Mesothelial cell of epicardium (in vitro differentiated cells): ENCODE results near the gene DVL1. TPM values are rescaled to one million over a fixed set of nuclear protein-coding genes. Genes with fewer than 3 reads are reported as not detected.

Source experiments
- DNase-seq, 2 experiments: peaks; one replicate each; pipeline ENCODE4 v3.0.0; 2021; ENCODE audit warnings: low spot score in 2 of 2; ENCODE audit not compliant: unreplicated experiment in 2 of 2
- H3K27ac Mint-ChIP-seq: 2 replicates; pipeline ENCODE4 v1.8.0; 2021; ENCODE audit warnings: mixed read lengths
- H3K27me3 Mint-ChIP-seq: 2 replicates; pipeline ENCODE4 v1.8.0; 2021; ENCODE audit warnings: low read depth, mixed read lengths
- H3K36me3 Mint-ChIP-seq: 2 replicates; pipeline ENCODE4 v1.8.0; 2021; ENCODE audit warnings: mixed read lengths
- H3K4me1 Mint-ChIP-seq: 2 replicates; pipeline ENCODE4 v1.8.0; 2021; ENCODE audit warnings: mixed read lengths
- H3K4me3 Mint-ChIP-seq: 2 replicates; pipeline ENCODE4 v1.8.0; 2021; ENCODE audit warnings: mild to moderate bottlenecking, moderate library complexity, mixed read lengths
- H3K9me3 Mint-ChIP-seq: 2 replicates; pipeline ENCODE4 v1.8.0; 2021; ENCODE audit warnings: mixed read lengths
- total RNA-seq: library from RNA; stranded (reverse); gene quantifications from 3 replicates; pipeline ENCODE4 v1.2.1, GENCODE V29; 2021
- TF ChIP-seq, protein P1 (sequence below): fragments of 200-600 bp; sonication (generic); IDR thresholded peaks from one replicate; pipeline ENCODE4 v1.5.0; 2021; ENCODE audit warnings: antibody characterized with exemption; ENCODE audit not compliant: unreplicated experiment

Gene DVL1
- total RNA-seq, 1 donor from 2014 or later, result 54.5 TPM

DNA sequence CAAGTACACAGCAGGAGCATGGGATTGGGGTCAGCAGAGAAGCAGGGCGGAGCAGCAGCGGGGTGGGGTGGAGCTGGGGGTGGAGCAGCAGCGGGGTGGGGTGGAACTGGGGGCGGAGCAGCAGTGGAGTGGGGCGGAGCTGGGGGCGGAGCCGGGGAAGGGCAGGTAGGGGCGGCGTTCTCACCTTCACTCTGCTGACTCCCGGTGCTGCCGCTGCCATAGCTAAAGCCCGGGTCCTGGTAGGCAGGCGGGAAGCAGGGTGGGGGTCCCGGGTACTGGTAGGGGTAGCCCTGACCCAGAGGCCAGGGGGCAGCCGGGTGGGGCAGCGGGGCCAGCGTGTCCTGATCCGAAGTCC lies 11.4 kb downstream of the DVL1 start:
- no peaks in the 10 kb centered on the region for H3K9me3 Mint-ChIP-seq

DNA sequence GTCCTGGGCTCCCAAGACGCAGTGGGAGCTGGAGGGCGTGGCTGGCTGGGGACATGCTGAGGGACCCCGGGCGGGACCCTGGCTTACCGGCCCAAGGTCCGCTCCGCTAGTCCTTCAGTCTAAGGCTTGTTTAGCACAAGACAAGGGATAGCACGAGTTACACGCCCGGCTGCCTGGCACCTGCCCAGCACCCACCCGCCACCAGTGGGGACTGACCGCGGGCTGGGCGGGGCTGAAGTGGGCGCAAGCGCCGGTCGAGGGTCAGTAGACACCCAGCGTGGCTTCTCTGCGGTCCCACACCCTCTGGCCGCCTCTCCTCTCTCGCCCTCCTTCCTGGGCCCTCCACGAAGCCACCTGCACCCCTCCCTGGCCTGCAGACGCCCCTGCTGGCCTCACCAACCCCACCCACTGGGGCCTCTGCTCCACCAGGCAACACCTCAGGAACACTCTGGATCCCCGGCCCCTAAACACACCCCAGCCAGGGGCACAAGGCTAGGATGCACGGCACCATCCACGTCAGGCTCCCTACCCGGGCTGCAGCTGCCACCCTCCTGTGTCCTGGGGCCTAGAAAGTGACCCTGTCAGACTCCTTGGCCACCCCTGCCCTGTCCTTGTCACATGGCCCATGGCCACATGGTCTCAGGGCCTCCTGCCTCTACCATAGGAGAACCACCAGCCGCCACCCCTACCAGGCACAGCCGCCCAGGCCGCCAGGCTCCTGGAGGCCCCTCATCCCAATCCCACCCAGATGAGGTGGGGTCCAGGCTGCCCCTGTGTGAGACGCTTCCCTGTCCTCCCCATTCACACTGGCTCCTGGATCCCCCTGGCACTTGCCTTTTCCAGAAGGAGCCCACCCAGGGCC lies 12.1 kb downstream of the DVL1 start:
- no peaks in the 10 kb centered on the region for H3K9me3 Mint-ChIP-seq
- no peak overlapping the region for H3K4me3 Mint-ChIP-seq
- no peak for DNase-seq
- TF ChIP-seq, protein P1, sequence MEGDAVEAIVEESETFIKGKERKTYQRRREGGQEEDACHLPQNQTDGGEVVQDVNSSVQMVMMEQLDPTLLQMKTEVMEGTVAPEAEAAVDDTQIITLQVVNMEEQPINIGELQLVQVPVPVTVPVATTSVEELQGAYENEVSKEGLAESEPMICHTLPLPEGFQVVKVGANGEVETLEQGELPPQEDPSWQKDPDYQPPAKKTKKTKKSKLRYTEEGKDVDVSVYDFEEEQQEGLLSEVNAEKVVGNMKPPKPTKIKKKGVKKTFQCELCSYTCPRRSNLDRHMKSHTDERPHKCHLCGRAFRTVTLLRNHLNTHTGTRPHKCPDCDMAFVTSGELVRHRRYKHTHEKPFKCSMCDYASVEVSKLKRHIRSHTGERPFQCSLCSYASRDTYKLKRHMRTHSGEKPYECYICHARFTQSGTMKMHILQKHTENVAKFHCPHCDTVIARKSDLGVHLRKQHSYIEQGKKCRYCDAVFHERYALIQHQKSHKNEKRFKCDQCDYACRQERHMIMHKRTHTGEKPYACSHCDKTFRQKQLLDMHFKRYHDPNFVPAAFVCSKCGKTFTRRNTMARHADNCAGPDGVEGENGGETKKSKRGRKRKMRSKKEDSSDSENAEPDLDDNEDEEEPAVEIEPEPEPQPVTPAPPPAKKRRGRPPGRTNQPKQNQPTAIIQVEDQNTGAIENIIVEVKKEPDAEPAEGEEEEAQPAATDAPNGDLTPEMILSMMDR, result no peak
- no peak overlapping the region for H3K27ac Mint-ChIP-seq
- no peaks in the 10 kb centered on the region for H3K27me3 Mint-ChIP-seq
- peaks cover 18% of the 10 kb centered on the region for H3K36me3 Mint-ChIP-seq
- no peaks in the 10 kb centered on the region for H3K4me1 Mint-ChIP-seq

More for the DNA sequence above, 11.4 kb downstream of the DVL1 start:
- Mint-ChIP-seq H3K36me3 (peaks cover 18% of the 10 kb centered on the region), H3K4me3 (no peak overlapping the region), H3K27me3 (no peaks in the 10 kb centered on the region), H3K27ac (no peak overlapping the region), H3K4me1 (no peaks in the 10 kb centered on the region)
- TF ChIP-seq, protein P1, result no peak
- no peak for DNase-seq

DNA sequence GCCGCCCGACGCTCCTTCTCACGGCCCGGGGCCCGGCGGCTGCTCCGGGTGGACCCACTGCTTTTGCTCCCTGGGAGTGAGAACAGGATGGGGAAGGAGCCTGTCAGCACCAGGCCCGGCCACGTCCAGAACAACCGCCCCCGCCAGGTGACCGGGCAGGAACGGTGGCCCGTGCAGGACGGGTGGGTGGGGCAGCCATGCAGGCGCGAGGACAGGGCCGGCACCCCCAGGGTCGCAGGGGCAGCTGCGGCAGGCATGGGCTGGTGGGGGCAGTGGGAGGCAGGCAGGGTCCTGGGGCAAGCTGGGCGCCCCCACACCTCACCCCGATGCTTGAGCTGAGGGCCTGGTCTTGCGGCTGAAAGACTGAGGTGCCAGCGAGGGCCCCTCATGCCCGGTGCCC lies 12.8 kb downstream of the DVL1 start:
- H3K36me3 Mint-ChIP-seq, result peaks cover 18% of the 10 kb centered on the region
- no peaks in the 10 kb centered on the region for H3K4me1 Mint-ChIP-seq
- no peaks in the 10 kb centered on the region for H3K9me3 Mint-ChIP-seq
- DNase-seq, result no peak
- TF ChIP-seq, protein P1, result no peak
- no peak overlapping the region for H3K27ac Mint-ChIP-seq
- no peak overlapping the region for H3K4me3 Mint-ChIP-seq
- no peaks in the 10 kb centered on the region for H3K27me3 Mint-ChIP-seq

DNA sequence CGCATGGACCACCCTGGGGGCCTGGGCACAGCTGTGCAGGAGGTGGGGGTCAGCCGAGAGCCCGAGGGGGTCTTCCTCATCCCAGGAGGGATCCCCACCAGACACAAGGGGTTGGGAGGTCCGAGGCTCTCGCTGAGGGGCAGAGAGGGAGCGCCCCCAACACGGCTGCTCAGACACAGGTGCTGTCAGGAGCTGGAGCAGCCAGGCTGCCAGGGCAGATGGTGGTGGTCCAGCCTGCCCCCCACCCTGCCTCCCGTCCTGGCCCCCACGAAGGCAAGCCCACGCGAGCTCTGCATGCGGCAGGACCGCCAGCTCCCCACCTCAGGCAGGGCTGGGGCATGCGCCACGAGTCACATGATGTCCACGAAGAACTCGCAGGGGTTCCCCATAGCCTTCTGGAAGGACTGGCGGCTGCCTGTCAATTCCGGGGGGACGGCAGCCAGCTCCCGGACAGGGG lies 13.4 kb downstream of the DVL1 start:
- DNase-seq, result no peak
- peaks cover 1% of the 10 kb centered on the region for H3K4me1 Mint-ChIP-seq
- no peaks in the 10 kb centered on the region for H3K9me3 Mint-ChIP-seq
- TF ChIP-seq, protein P1, result no peak
- no peak overlapping the region for H3K4me3 Mint-ChIP-seq
- H3K27me3 Mint-ChIP-seq, result no peaks in the 10 kb centered on the region
- no peak overlapping the region for H3K27ac Mint-ChIP-seq
- peaks cover 13% of the 10 kb centered on the region for H3K36me3 Mint-ChIP-seq

DNA sequence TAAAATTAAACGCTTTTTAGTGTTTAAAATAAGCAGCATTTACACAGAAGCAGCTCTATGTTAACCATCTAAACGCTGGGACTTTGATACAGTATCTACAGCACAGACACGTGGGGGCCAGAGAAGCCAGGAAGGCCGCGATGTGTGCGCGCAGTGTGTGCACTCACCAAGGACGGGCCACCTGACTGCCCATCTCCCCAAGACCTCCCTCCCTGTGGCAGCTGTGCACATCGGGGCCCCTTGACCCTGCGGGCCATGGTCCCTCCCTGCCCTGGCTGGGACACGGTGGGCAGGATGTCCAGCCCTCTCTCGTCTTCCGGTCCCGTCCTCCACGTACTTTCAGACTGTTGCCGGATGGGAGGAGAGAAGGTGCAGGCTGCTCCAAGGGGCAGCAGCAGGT lies 13.9 kb downstream of the DVL1 start:
- Mint-ChIP-seq H3K27me3 (no peaks in the 10 kb centered on the region), H3K4me1 (peaks cover 3% of the 10 kb centered on the region), H3K36me3 (peaks cover 7% of the 10 kb centered on the region), H3K27ac (no peak overlapping the region), H3K9me3 (no peaks in the 10 kb centered on the region), H3K4me3 (no peak overlapping the region)
- TF ChIP-seq, protein P1, result no peak
- no peak for DNase-seq
